ENCODE data around the gene IDH3B.

Gene IDH3B

DNA sequence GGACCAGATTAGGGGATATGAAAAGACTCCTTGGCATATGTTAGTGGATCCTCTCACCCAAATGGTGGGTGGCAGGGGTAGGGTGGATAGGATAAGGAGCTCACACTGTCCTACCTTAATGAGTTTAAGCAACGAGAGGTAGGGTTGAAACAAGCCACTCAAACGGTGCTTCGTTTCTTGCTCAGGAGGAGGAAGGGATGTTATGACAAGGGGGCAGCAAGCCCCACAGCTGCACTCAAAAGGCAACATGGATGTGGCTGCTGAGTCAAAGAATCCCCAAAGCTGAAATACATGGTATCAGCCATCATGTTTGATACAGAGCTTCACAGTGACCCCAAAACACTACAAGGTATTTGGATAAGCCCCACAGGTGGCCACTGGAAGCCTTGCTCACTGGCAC lies 8.4 kb upstream of the IDH3B start:
- no peaks in the 10 kb centered on the region for H3K4me1 ChIP-seq (ENCODE audit: control insufficient read depth, low read depth, low read length)
- H3K27ac ChIP-seq (ENCODE audit: low read length) = no peak overlapping the region
- no peaks in the 10 kb centered on the region for H3K9me3 ChIP-seq (ENCODE audit: control insufficient read depth, low read depth, low read length)
- H3K9ac ChIP-seq (ENCODE audit: low read length) = no peak overlapping the region
- H3K36me3 ChIP-seq (ENCODE audit: control insufficient read depth, low read depth, low read length) = no peaks in the 10 kb centered on the region
- no peak overlapping the region for H3K4me3 ChIP-seq (ENCODE audit: low read length)
- H3K27me3 ChIP-seq (ENCODE audit: control insufficient read depth, insufficient read depth, low read length) = peaks cover 16% of the 10 kb centered on the region

GRCh38 chr20:2671977-2672376 lies 8.0 kb upstream of the IDH3B start:
- H3K36me3 ChIP-seq (ENCODE audit: control insufficient read depth, low read depth, low read length) = no peaks in the 10 kb centered on the region
- no peak overlapping the region for H3K9ac ChIP-seq (ENCODE audit: low read length)

DNA sequence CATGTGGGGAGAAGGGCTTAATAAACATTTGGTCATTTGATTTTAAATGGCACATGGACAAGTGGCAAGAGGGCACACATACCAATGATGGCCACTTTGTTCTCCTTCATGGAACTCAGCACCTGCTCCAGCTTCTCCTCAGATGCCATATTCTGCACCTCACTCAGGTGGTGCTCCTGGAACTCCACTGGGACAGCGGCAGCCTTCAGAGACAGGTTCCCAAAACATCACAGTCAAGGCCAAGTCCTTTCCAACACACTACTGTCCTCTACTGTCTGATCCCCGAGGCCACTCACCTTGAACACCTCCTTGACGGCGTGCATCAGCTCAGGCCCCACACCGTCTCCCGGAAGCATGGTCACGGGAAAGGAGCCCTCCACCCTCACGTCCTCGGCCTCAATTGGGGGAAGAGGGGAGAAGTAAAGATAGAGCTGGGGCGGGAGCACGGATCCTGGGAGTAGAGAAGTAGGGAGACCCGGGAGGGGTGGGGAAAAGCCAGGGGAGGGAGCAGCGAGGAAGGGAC lies 591 bp downstream of the IDH3B start:
- Histone ChIP-seq H3K27me3 (ENCODE audit: control insufficient read depth, insufficient read depth, low read length) (peaks cover 15% of the 10 kb centered on the region), H3K36me3 (ENCODE audit: control insufficient read depth, low read depth, low read length) (peaks cover 32% of the 10 kb centered on the region), H3K9me3 (ENCODE audit: control insufficient read depth, low read depth, low read length) (no peaks in the 10 kb centered on the region)

More at GRCh38 chr20:2671977-2672376, 8.0 kb upstream of the IDH3B start:
- Histone ChIP-seq H3K27ac (ENCODE audit: low read length) (no peak overlapping the region), H3K4me3 (ENCODE audit: low read length) (no peak overlapping the region), H3K4me1 (ENCODE audit: control insufficient read depth, low read depth, low read length) (no peaks in the 10 kb centered on the region), H3K27me3 (ENCODE audit: control insufficient read depth, insufficient read depth, low read length) (peaks cover 14% of the 10 kb centered on the region), H3K9me3 (ENCODE audit: control insufficient read depth, low read depth, low read length) (no peaks in the 10 kb centered on the region)

GRCh38 chr20:2659547-2659946 lies 4.5 kb downstream of the IDH3B start:
- no peak overlapping the region for H3K9ac ChIP-seq (ENCODE audit: low read length)
- no peaks in the 10 kb centered on the region for H3K9me3 ChIP-seq (ENCODE audit: control insufficient read depth, low read depth, low read length)
- peaks cover 71% of the 10 kb centered on the region for H3K36me3 ChIP-seq (ENCODE audit: control insufficient read depth, low read depth, low read length)
- no peak overlapping the region for H3K27ac ChIP-seq (ENCODE audit: low read length)
- H3K4me3 ChIP-seq (ENCODE audit: low read length) = no peak overlapping the region
- no peaks in the 10 kb centered on the region for H3K27me3 ChIP-seq (ENCODE audit: control insufficient read depth, insufficient read depth, low read length)
- H3K4me1 ChIP-seq (ENCODE audit: control insufficient read depth, low read depth, low read length) = no peaks in the 10 kb centered on the region

More for the DNA sequence above, 591 bp downstream of the IDH3B start:
- H3K9ac ChIP-seq (ENCODE audit: low read length) = peak overlapping the region; percentile 77
- H3K4me3 ChIP-seq (ENCODE audit: low read length) = peak overlapping the region; percentile 92
- no peaks in the 10 kb centered on the region for H3K4me1 ChIP-seq (ENCODE audit: control insufficient read depth, low read depth, low read length)
- H3K27ac ChIP-seq (ENCODE audit: low read length) = peak overlapping the region; percentile 58

- peaks cover 80% of the 10 kb centered on the region for H3K36me3 ChIP-seq (ENCODE audit: control insufficient read depth, low read depth, low read length)
- H3K27me3 ChIP-seq (ENCODE audit: control insufficient read depth, insufficient read depth, low read length) = no peaks in the 10 kb centered on the region
- no peaks in the 10 kb centered on the region for H3K9me3 ChIP-seq (ENCODE audit: control insufficient read depth, low read depth, low read length)
- H3K4me1 ChIP-seq (ENCODE audit: control insufficient read depth, low read depth, low read length) = peaks cover 7% of the 10 kb centered on the region
- H3K9ac ChIP-seq (ENCODE audit: low read length) = no peak overlapping the region
- no peak overlapping the region for H3K27ac ChIP-seq (ENCODE audit: low read length)
- H3K4me3 ChIP-seq (ENCODE audit: low read length) = no peak overlapping the region
Measured at GRCh38 chr20:2658414-2659354, 5.3 kb downstream of the IDH3B start.

DNA sequence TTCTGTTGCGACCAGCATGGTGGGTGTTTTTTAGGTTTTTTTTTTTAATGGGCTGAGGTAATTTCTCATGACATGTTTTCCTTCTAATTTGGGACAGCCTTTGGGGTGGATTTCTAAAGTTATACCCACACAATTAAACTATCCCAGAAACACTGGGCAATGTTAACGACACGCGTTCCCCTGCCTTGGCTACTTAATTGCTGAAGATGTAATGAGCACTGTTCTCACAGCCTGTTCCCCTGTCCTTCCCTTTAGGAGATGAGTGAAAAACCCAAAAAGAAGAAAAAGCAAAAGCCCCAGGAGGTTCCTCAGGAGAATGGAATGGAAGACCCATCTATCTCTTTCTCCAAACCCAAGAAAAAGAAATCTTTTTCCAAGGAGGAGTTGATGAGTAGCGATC lies 6.3 kb downstream of the IDH3B start:
- peaks cover 86% of the 10 kb centered on the region for H3K36me3 ChIP-seq (ENCODE audit: control insufficient read depth, low read depth, low read length)
- no peak overlapping the region for H3K27ac ChIP-seq (ENCODE audit: low read length)
- H3K4me1 ChIP-seq (ENCODE audit: control insufficient read depth, low read depth, low read length) = peaks cover 7% of the 10 kb centered on the region
- no peak overlapping the region for H3K4me3 ChIP-seq (ENCODE audit: low read length)
- no peaks in the 10 kb centered on the region for H3K9me3 ChIP-seq (ENCODE audit: control insufficient read depth, low read depth, low read length)
- no peaks in the 10 kb centered on the region for H3K27me3 ChIP-seq (ENCODE audit: control insufficient read depth, insufficient read depth, low read length)
- H3K9ac ChIP-seq (ENCODE audit: low read length) = no peak overlapping the region

- Histone ChIP-seq H3K27ac (ENCODE audit: low read length) (no peak overlapping the region), H3K4me1 (ENCODE audit: control insufficient read depth, low read depth, low read length) (peaks cover 7% of the 10 kb centered on the region), H3K9ac (ENCODE audit: low read length) (no peak overlapping the region), H3K4me3 (ENCODE audit: low read length) (no peak overlapping the region), H3K36me3 (ENCODE audit: control insufficient read depth, low read depth, low read length) (peaks cover 86% of the 10 kb centered on the region), H3K27me3 (ENCODE audit: control insufficient read depth, insufficient read depth, low read length) (no peaks in the 10 kb centered on the region), H3K9me3 (ENCODE audit: control insufficient read depth, low read depth, low read length) (no peaks in the 10 kb centered on the region)
Measured at GRCh38 chr20:2657241-2657640, 6.8 kb downstream of the IDH3B start.

DNA sequence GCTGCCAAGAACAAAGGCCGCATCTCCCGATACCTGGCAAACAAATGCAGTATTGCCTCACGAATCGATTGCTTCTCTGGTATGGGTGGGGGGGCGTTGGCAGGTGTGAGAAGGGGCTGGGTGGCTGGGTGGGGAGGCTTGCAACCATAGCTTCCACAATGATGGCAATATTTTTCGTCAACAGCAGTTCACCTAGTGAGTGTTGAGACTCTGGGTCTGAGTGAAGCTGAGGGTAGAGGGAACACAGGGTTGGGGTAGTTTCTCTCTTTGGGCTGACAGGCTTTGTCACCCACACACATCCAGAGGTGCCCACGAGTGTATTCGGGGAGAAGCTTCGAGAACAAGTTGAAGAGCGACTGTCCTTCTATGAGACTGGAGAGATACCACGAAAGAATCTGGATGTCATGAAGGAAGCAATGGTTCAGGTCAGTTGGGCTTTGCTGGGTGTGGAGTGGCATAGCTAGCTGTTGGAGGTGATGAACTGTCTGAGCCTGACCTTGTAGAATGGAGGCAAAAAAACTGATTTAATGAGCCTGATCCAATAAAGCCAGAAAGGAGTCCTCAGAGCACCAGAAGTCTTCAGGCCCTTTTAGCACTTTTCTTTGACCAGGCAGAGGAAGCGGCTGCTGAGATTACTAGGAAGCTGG lies 7.4 kb downstream of the IDH3B start:
- Histone ChIP-seq H3K27me3 (ENCODE audit: control insufficient read depth, insufficient read depth, low read length) (no peaks in the 10 kb centered on the region), H3K36me3 (ENCODE audit: control insufficient read depth, low read depth, low read length) (peaks cover 81% of the 10 kb centered on the region), H3K9ac (ENCODE audit: low read length) (no peak overlapping the region), H3K4me1 (ENCODE audit: control insufficient read depth, low read depth, low read length) (peaks cover 7% of the 10 kb centered on the region), H3K4me3 (ENCODE audit: low read length) (no peak overlapping the region), H3K27ac (ENCODE audit: low read length) (no peak overlapping the region), H3K9me3 (ENCODE audit: control insufficient read depth, low read depth, low read length) (no peaks in the 10 kb centered on the region)

DNA sequence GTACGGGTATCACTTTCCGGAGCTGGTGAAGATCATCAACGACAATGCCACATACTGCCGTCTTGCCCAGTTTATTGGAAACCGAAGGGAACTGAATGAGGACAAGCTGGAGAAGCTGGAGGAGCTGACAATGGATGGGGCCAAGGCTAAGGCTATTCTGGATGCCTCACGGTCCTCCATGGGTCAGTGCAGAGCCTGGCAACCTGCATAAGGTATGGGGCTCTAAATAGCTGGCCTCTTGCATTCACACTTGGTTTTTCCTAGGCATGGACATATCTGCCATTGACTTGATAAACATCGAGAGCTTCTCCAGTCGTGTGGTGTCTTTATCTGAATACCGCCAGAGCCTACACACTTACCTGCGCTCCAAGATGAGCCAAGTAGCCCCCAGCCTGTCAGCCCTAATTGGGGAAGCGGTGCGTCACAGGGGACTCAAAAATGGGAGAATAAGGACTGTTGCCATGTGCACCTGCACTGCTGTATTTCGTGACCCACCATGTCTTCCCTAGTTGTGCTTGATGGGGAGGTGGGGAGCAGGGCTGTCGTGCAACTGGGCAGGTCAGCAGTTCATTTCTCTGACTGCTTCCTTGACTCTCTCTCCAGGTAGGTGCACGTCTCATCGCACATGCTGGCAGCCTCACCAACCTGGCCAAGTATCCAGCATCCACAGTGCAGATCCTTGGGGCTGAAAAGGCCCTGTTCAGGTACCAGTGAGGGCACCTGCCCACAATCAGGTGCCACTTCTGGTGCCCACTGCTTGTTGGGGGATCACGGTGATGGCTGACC lies 8.5 kb downstream of the IDH3B start:
- peaks cover 7% of the 10 kb centered on the region for H3K4me1 ChIP-seq (ENCODE audit: control insufficient read depth, low read depth, low read length)
- no peak overlapping the region for H3K4me3 ChIP-seq (ENCODE audit: low read length)
- no peaks in the 10 kb centered on the region for H3K9me3 ChIP-seq (ENCODE audit: control insufficient read depth, low read depth, low read length)
- H3K27me3 ChIP-seq (ENCODE audit: control insufficient read depth, insufficient read depth, low read length) = no peaks in the 10 kb centered on the region
- H3K9ac ChIP-seq (ENCODE audit: low read length) = no peak overlapping the region
- peaks cover 72% of the 10 kb centered on the region for H3K36me3 ChIP-seq (ENCODE audit: control insufficient read depth, low read depth, low read length)
- H3K27ac ChIP-seq (ENCODE audit: low read length) = no peak overlapping the region

- peaks cover 65% of the 10 kb centered on the region for H3K36me3 ChIP-seq (ENCODE audit: control insufficient read depth, low read depth, low read length)
- no peak overlapping the region for H3K9ac ChIP-seq (ENCODE audit: low read length)
- no peaks in the 10 kb centered on the region for H3K27me3 ChIP-seq (ENCODE audit: control insufficient read depth, insufficient read depth, low read length)
- no peaks in the 10 kb centered on the region for H3K9me3 ChIP-seq (ENCODE audit: control insufficient read depth, low read depth, low read length)
- no peak overlapping the region for H3K27ac ChIP-seq (ENCODE audit: low read length)
- H3K4me1 ChIP-seq (ENCODE audit: control insufficient read depth, low read depth, low read length) = peaks cover 7% of the 10 kb centered on the region
- peak overlapping the region; percentile 98 for H3K4me3 ChIP-seq (ENCODE audit: low read length)
Measured at GRCh38 chr20:2654831-2655230, 9.2 kb downstream of the IDH3B start.

GRCh38 chr20:2654384-2654822 lies 9.6 kb downstream of the IDH3B start:
- Histone ChIP-seq H3K27me3 (ENCODE audit: control insufficient read depth, insufficient read depth, low read length) (no peaks in the 10 kb centered on the region), H3K27ac (ENCODE audit: low read length) (no peak overlapping the region), H3K9ac (ENCODE audit: low read length) (no peak overlapping the region), H3K4me1 (ENCODE audit: control insufficient read depth, low read depth, low read length) (peaks cover 7% of the 10 kb centered on the region), H3K4me3 (ENCODE audit: low read length) (peak overlapping the region; percentile 98), H3K9me3 (ENCODE audit: control insufficient read depth, low read depth, low read length) (no peaks in the 10 kb centered on the region), H3K36me3 (ENCODE audit: control insufficient read depth, low read depth, low read length) (peaks cover 61% of the 10 kb centered on the region)

Data from iPS-18a (cell line).